Right lobe of liver (tissue), 4 donors: Measurements from ENCODE around the gene GTF3C1.

ENCODE experiments used
- CTCF ChIP-seq, 4 donors: fragments of 200-600 bp in 3 of 4; fragments of 450-650 bp in 1 of 4; IDR thresholded peaks; one replicate each; pipeline versions ENCODE4 v1.5.1 to v1.8.0; 2016 to 2022; ENCODE audit warnings: antibody characterized with exemption in 4 of 4, mild to moderate bottlenecking in 2 of 4
- POLR2A ChIP-seq: fragments of 450-650 bp; IDR thresholded peaks from one replicate; pipeline ENCODE4 v1.6.1; 2017; ENCODE audit warnings: antibody characterized with exemption, mild to moderate bottlenecking
- donor health status: DM: no; HTN: no; CAD: no.
- donor health status: DM: no; HTN: no; CAD: no.
- donor health status: DM: no; HTN: yes; CAD: no.

GRCh38 chr16:27472091-27473020 lies 77.4 kb downstream of the GTF3C1 start:
- no peak for TF ChIP-seq POLR2A
- TF ChIP-seq CTCF (IDR thresholded peaks at IDR 0.05), result no peak
